Endothelial cell of umbilical vein (primary cell): ENCODE results near the gene RBX1. TPM values are rescaled to one million over a fixed set of nuclear protein-coding genes. Genes with fewer than 3 reads are reported as not detected.

Experiments
- BruUV-seq: library from RNA; stranded (reverse); fragments of 400-500 nt; replicated peaks from 2 replicates; lab custom pipeline; 2021; lab: Mats Ljungman, UMichigan
- CTCF ChIA-PET: fragments of 300-600, 350-600 bp; sonication (Branson Sonifier 250); formaldehyde crosslinking; loops from one replicate; lab custom pipeline; 2021; ENCODE audit warnings: antibody characterized with exemption, inconsistent platforms; lab: Charles Lee
- POLR2A ChIA-PET: fragments of 300-600, 350-600 bp; sonication (Branson Sonifier 250); formaldehyde crosslinking; loops from one replicate; lab custom pipeline; 2021; ENCODE audit warnings: antibody characterized with exemption, inconsistent platforms; lab: Charles Lee
- DNase-seq: peaks from one replicate; pipeline ENCODE4 v3.0.0-alpha.2; 2011; ENCODE audit warnings: low read depth, low spot score
- FAIRE-seq: peaks from 2 replicates; lab custom pipeline; 2011; peaks lifted over from hg19 to GRCh38; lab: Jason Lieb, UNC
- H2AFZ ChIP-seq: 2 replicates; pipeline ENCODE4 v1.6.0; 2012; ENCODE audit warnings: low read depth, low read length, control low read depth, inconsistent platforms
- H3K27ac ChIP-seq: 2 replicates; pipeline ENCODE4 v1.5.1; 2011; ENCODE audit warnings: low read depth, mild to moderate bottlenecking, control low read depth, low read length, moderate library complexity; ENCODE audit not compliant: insufficient read depth
- H3K27me3 ChIP-seq, 2 experiments: 2 replicates each; pipeline versions ENCODE4 v1.6.0 to v1.6.1; 2011; ENCODE audit warnings: low read length in 2 of 2, mixed read lengths in 1 of 2; ENCODE audit not compliant: control insufficient read depth in 2 of 2, insufficient read depth in 2 of 2
- H3K36me3 ChIP-seq, 2 experiments: 2 replicates in 1 of 2; 3 replicates in 1 of 2; pipeline ENCODE4 v1.5.1; 2011; ENCODE audit warnings: low read length in 2 of 2, mild to moderate bottlenecking in 1 of 2, moderate library complexity in 1 of 2; ENCODE audit not compliant: control insufficient read depth in 2 of 2, insufficient read depth in 2 of 2; ENCODE audit errors: extremely low read depth in 1 of 2
- H3K4me1 ChIP-seq: 3 replicates; pipeline ENCODE4 v1.5.1; 2011; ENCODE audit warnings: mild to moderate bottlenecking, low read length; ENCODE audit not compliant: control insufficient read depth, insufficient read depth; ENCODE audit errors: extremely low read depth
- H3K4me2 ChIP-seq: 2 replicates; pipeline ENCODE4 v1.6.1; 2011; ENCODE audit warnings: low read length, control low read depth, mixed read lengths; ENCODE audit not compliant: insufficient read depth
- H3K4me3 ChIP-seq, 3 experiments: fragments of 200-600 bp in 1 of 3; sonication (generic), shearing (Covaris generic) in 1 of 3; replicated peaks in 1 of 3; 2 replicates each; pipeline ENCODE4 v1.5.1; 2011 to 2016; ENCODE audit warnings: control low read depth in 3 of 3, low read length in 3 of 3, mild to moderate bottlenecking in 2 of 3, inconsistent platforms in 1 of 3, low read depth in 1 of 3, moderate library complexity in 1 of 3; ENCODE audit not compliant: insufficient read depth in 1 of 3
- H3K79me2 ChIP-seq: 2 replicates; pipeline ENCODE4 v1.6.0; 2012; ENCODE audit warnings: low read length, inconsistent platforms; ENCODE audit not compliant: control insufficient read depth, insufficient read depth
- H3K9ac ChIP-seq: replicated peaks from 2 replicates; pipeline ENCODE3; 2011; ENCODE audit warnings: low read length, control low read depth; ENCODE audit not compliant: insufficient read depth; ENCODE audit errors: extremely low read depth
- H3K9me1 ChIP-seq: replicated peaks from 3 replicates; pipeline ENCODE4 v1.6.0; 2011; ENCODE audit warnings: mild to moderate bottlenecking, low read length; ENCODE audit not compliant: control insufficient read depth, insufficient read depth; ENCODE audit errors: extremely low read depth
- H3K9me3 ChIP-seq: replicated peaks from 2 replicates; pipeline ENCODE4 v1.5.1; 2012; ENCODE audit warnings: low read length, inconsistent platforms; ENCODE audit not compliant: control insufficient read depth, insufficient read depth
- H4K20me1 ChIP-seq: replicated peaks from 2 replicates; pipeline ENCODE3; 2011; ENCODE audit warnings: mild to moderate bottlenecking, low read length; ENCODE audit not compliant: control insufficient read depth, insufficient read depth; ENCODE audit errors: extremely low read depth
- CTCF ChIP-seq, 2 donors: IDR thresholded peaks; 1 replicate in 1 of 2; 2 replicates in 1 of 2; pipeline ENCODE4 v1.5.1; 2011; ENCODE audit warnings: low read length in 2 of 2, mild to moderate bottlenecking in 2 of 2, moderate library complexity in 2 of 2, control low read depth in 1 of 2, inconsistent platforms in 1 of 2, low read depth in 1 of 2; ENCODE audit not compliant: insufficient read depth in 1 of 2; ENCODE audit errors: extremely low read depth in 1 of 2
- EZH2 ChIP-seq: IDR thresholded peaks from 2 replicates; pipeline ENCODE4 v1.6.1; 2012; ENCODE audit warnings: borderline replicate concordance, low read depth, mild to moderate bottlenecking, moderate library complexity, low read length, inconsistent platforms; ENCODE audit not compliant: severe bottlenecking
- FOS ChIP-seq: IDR thresholded peaks from 2 replicates; pipeline ENCODE4 v1.6.1; 2011; ENCODE audit warnings: mild to moderate bottlenecking, low read length, moderate library complexity, borderline replicate concordance; ENCODE audit not compliant: insufficient read depth
- GATA2 ChIP-seq: IDR thresholded peaks from 2 replicates; pipeline ENCODE4 v1.7.0; 2011; ENCODE audit warnings: low read depth, mild to moderate bottlenecking, moderate library complexity, mixed read lengths, low read length; ENCODE audit not compliant: insufficient read length, insufficient read depth
- JUN ChIP-seq: IDR thresholded peaks from 2 replicates; pipeline ENCODE4 v1.6.1; 2011; ENCODE audit warnings: borderline replicate concordance, low read depth; ENCODE audit not compliant: insufficient read length, insufficient read depth
- MAX ChIP-seq: IDR thresholded peaks from 2 replicates; pipeline ENCODE4 v1.6.1; 2011; ENCODE audit not compliant: insufficient read depth, insufficient read length
- MYC ChIP-seq: IDR thresholded peaks from one replicate; pipeline ENCODE4 v1.6.1; 2011; ENCODE audit warnings: mild to moderate bottlenecking, low read depth, low read length
- POLR2A ChIP-seq: IDR thresholded peaks from 2 replicates; pipeline ENCODE4 v1.6.1; 2012; ENCODE audit warnings: low read depth, mild to moderate bottlenecking, control low read depth, low read length
- POLR2AphosphoS5 ChIP-seq: IDR thresholded peaks from 2 replicates; pipeline ENCODE4 v1.6.1; 2012; ENCODE audit warnings: low read depth, mild to moderate bottlenecking, control low read depth, low read length, moderate library complexity; ENCODE audit not compliant: insufficient read depth
- dilution Hi-C: fragments of 300-500 bp; cut with MboI; formaldehyde crosslinking; loops from one replicate; pipeline ENCODE4 v1.15.0; 2019; ENCODE audit warnings: low sequenced_read_pairs; ENCODE audit not compliant: extremely low pct_ligation_motif_present
- intact Hi-C: fragments of 100-400 bp; cut with micrococcal nuclease; formaldehyde crosslinking; loops from one replicate; pipeline ENCODE4 v1.10.0; 2022
- polyA plus RNA-seq, 4 experiments: library from polyadenylated mRNA; depleted of rRNA in 3 of 4; stranded (reverse) in 3 of 4; unstranded in 1 of 4; fragments of >200 nt; gene quantifications; 2 replicates each; pipeline versions ENCODE4 v1.2.1 to v1.2.3, GENCODE V29; 2011 to 2012; ENCODE audit warnings: missing spikeins in 1 of 4
- total RNA-seq: library from RNA; stranded (reverse); gene quantifications from 2 replicates; pipeline ENCODE4 v1.2.3, GENCODE V29; 2021

The RBX1 gene
- total and polyA plus RNA-seq, 2 donors (not counting 3 experiments of a cell fraction or from before 2014, with no cell fraction given) = 74.7 to 102 TPM

GRCh38 chr22:40953471-40953870 lies 2.3 kb downstream of the RBX1 start:
- DNase-seq (no peak), FAIRE-seq (no peak)
- Histone ChIP-seq H3K9ac (no peak overlapping the region), H4K20me1 (no peaks in the 10 kb centered on the region), H3K36me3 (peaks cover 3 to 12% of the 10 kb centered on the region in 2 experiments), H3K4me2 (peak overlapping the region; percentile 22), H3K4me1 (peaks cover 19% of the 10 kb centered on the region), H2AFZ (no peak overlapping the region), H3K79me2 (peaks cover 55% of the 10 kb centered on the region), H3K9me3 (no peaks in the 10 kb centered on the region), H3K27ac (no peak overlapping the region), H3K9me1 (no peaks in the 10 kb centered on the region), H3K4me3 (no peak overlapping the region), H3K27me3 (no peaks in the 10 kb centered on the region)
- TF ChIP-seq MAX (no peak), FOS (no peak), POLR2A (no peak), POLR2AphosphoS5 (no peak), GATA2 (no peak), JUN (no peak), CTCF (IDR thresholded peaks at IDR 0.05; ENCODE audit: extremely low read depth in 1 of 2, insufficient read depth in 1 of 2, low read depth in 1 of 2, low read length in 2 of 2) (no peak), EZH2 (no peak), MYC (no peak)
- intact Hi-C loops = loop anchor here (5.0 kb wide), 1 partner anchor 229 kb away; no protein-coding TSS in a partner anchor
- no TSS peak for BruUV-seq
- ChIA-PET POLR2A (no interaction called here), CTCF (interaction anchor here (3.8 kb wide), 1 partner anchor 31 kb away, joined by 39 read pairs; no protein-coding TSS in a partner anchor)
- dilution Hi-C loops = no loop called here
